Stimulated activated CD8-positive, alpha-beta memory T cell treated with anti-CD3 and anti-CD28 coated beads, Interleukin-7, amount 100 ng/mL, for 24 hours (primary cell): ENCODE measurements around the gene MYO5C.

ENCODE experiments used
- DNase-seq: peaks from one replicate; pipeline ENCODE4 v3.0.0-alpha.2; 2020; ENCODE audit warnings: low read depth

MYO5C gene, protein sequence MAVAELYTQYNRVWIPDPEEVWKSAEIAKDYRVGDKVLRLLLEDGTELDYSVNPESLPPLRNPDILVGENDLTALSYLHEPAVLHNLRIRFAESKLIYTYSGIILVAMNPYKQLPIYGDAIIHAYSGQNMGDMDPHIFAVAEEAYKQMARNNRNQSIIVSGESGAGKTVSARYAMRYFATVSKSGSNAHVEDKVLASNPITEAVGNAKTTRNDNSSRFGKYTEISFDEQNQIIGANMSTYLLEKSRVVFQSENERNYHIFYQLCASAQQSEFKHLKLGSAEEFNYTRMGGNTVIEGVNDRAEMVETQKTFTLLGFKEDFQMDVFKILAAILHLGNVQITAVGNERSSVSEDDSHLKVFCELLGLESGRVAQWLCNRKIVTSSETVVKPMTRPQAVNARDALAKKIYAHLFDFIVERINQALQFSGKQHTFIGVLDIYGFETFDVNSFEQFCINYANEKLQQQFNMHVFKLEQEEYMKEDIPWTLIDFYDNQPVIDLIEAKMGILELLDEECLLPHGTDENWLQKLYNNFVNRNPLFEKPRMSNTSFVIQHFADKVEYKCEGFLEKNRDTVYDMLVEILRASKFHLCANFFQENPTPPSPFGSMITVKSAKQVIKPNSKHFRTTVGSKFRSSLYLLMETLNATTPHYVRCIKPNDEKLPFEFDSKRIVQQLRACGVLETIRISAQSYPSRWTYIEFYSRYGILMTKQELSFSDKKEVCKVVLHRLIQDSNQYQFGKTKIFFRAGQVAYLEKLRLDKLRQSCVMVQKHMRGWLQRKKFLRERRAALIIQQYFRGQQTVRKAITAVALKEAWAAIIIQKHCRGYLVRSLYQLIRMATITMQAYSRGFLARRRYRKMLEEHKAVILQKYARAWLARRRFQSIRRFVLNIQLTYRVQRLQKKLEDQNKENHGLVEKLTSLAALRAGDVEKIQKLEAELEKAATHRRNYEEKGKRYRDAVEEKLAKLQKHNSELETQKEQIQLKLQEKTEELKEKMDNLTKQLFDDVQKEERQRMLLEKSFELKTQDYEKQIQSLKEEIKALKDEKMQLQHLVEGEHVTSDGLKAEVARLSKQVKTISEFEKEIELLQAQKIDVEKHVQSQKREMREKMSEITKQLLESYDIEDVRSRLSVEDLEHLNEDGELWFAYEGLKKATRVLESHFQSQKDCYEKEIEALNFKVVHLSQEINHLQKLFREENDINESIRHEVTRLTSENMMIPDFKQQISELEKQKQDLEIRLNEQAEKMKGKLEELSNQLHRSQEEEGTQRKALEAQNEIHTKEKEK (N-terminal part only)

DNA sequence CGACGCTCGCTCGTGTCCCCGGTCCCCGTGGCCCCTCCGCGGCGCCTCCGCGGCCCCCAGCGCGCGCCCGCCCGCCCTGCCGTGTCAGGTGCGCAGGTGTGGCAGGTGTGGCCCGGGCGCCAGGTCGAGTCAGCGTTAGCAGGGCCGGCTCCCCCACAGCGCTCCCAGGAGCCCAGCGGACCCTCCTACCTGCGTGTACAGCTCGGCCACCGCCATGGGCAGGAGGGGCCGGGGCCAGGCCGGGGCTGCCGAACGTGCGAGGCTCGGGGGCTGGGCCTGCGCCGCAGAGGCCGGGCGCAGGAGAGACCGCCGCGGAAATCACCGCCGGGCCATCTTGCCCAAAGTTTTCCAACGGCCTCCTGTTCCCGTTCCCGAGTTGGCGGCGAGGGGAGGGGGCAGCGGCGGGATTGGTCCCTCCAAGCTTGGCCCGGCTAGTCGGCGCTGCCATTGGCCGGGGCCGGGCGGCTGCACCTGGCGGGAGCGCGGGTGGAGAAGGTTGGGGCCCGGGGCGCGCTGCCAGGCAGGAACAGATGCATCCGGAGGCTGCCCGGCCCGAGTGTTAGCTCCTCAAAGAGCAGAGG is at the start of gene MYO5C:
MYO5C (minus strand) TSS at position 384 of the 581 bp plus-strand sequence; CDS start at position 216, 168 bp downstream.
- DNase-seq = no peak

DNA sequence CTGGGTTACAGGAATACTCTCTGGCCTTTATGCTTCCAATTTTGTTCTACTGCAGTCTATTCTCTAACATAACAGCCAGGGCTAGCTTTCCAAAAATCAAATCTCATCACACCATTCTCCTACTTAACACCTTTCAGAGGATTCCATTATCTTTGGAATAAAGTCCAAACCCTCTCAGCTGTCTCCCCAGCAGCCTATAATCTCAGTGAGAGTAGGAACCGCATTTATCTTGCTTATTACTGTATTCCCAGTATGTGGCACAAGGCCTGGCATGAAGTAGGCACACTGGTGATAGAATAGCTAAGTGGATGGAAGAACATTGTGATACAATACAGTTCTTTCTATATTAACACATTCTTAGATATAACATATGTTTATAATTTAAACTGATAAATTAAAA is 49.0 kb upstream of the MYO5C start:
- DNase-seq = no peak

DNA sequence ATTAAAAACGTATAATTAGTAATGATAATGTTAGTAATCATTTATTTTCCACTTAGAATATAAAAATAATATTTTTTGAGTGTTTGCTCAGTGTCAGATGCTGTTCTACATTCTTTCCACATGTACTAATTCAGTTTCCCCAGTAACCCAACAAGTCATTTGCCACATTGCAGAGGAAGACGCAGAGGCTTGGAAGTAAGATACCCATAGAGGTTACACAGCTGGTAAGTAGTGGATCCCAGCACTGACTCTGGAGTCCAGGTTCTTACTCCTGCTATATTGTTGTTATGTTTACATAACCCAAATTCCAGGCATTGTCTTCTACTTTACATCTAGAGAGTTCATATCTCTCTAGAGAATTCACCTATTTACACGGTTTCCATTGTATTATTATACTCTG is 48.2 kb upstream of the MYO5C start:
- no peak for DNase-seq

DNA sequence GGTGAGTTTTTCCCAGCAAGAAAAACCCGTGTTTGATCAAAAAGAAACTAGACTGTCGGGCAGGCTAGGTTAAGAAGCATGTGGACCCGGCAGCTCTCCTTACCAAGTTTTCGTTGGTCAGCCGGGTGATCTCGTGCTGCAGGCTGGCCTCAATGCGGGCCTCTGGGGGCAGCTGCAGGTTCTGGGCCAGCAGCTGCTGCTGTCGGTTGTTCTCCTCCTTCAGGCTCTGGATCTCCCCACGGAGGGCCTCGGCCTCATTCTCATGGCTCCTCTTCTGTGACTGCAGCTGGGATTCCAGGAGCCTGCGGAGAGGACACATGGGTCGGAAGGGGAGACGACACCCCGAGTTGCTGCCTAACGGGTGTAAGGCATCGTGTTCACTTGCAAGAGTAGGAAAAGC is 44.5 kb upstream of the MYO5C start:
- DNase-seq = no peak

DNA sequence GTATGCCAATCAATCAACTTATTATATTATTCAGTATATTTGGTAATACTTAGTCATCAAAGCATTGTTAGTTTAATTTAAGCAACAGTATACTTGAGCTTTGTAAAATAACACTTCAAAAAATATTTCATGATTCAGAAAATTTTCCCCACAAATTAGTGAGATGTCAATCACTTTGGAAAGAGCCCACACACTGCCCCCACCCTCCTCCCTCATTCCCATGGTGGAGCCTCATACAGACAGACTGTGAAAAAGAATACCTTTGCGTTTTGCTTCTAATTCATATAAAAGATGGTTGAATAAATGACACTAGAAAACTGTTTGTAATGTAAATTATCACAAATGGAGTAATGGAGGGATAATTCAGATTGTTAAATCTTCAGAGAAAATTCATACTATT is 43.3 kb upstream of the MYO5C start:
- DNase-seq = no peak

DNA sequence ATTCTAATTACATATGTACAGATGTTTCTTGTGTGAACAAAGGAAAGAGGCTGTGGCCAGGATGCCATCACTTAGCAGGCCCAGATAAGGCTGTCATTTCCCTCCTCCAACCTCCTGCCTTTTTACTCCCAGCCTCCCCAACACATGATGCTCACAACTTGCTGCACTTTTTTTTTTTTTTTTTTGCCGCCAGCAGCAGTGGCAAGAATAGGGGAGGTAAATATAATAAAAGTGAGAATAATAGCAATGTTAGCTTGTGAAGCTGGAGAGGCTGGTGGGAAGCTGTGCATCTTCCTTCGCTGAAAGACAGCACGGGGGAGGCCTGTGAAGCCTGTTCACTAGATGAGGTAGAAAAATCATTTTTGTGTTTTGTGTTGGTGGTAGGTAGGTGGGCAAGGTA is 42.5 kb upstream of the MYO5C start:
- DNase-seq = no peak

DNA sequence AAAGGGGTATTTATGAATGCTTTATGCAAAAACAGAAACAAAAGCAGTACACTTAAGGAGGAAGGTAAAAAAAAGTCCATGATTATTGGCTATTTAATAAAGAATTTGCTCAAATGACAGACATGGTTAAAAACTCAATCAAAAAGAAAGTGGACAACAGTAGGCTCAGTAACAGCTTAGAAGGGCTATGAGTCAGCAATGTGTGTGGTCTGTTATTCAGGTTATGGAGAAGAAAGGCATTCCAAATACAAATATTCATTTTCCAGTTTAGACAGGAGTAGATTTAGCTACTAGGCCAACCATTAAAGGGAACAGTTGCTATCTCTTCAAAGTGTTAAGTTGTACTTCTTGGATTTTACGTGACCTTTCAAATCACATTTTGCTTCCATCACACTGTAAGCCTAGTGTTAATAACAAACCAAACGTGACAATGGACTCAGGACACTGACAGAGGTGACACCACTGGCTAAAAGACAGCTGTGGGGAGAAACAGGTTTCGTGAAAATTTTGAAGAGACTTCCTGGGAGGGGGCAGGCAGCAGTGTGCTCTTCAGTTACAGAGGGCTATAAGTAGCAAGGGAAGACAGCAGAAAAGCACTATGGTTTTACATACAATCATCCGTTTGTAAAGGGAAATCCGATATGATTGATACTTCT is 41.7 kb upstream of the MYO5C start:
- no peak for DNase-seq

DNA sequence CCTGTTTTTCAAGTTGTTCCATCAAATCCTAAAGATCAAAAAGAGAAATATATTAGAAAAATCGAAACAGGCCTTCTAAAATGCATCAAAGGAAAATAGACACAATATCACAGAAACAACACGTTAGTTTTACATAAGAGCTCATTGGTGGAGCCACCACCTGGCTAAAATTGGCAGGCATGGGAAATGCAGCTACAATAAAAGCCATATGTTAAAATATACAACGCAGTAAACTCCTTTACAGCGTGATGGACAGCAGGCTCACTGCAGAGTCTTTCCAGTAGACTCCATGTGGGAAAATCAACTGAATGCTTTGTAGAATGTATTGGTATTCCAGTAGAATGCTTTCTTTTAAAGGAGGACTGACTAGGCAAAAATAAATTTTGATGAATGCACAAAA is 40.9 kb upstream of the MYO5C start:
- DNase-seq = no peak

DNA sequence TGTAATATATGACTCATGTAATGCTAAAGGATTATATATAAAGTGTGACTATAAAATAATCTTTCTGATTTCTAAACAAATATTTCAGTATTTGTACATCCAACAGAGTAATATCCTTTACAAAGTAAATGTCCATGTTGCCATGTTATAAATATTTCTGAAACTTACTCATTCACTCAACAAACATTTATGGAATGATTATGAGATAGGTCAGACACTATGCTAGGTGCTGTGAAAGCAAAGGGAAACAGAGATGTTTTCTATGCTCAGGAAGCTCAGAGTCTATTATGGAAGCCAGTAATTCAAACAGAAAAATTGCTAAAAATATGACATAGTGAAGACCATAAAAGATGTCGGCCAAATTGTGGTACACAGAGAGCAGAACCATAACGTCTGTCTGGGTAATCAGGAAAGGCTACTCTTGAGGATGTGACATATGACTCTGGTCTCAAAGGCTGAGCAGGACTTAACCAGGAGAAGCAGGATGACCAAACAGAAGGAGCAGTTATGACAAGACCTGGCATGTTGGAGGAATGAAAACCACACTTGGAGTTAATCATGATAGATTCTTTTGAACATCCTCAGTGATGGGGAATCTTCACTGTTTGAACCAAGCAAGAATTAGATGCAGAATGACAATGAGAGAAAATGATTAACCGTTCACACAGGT is 39.0 kb upstream of the MYO5C start:
- no peak for DNase-seq

DNA sequence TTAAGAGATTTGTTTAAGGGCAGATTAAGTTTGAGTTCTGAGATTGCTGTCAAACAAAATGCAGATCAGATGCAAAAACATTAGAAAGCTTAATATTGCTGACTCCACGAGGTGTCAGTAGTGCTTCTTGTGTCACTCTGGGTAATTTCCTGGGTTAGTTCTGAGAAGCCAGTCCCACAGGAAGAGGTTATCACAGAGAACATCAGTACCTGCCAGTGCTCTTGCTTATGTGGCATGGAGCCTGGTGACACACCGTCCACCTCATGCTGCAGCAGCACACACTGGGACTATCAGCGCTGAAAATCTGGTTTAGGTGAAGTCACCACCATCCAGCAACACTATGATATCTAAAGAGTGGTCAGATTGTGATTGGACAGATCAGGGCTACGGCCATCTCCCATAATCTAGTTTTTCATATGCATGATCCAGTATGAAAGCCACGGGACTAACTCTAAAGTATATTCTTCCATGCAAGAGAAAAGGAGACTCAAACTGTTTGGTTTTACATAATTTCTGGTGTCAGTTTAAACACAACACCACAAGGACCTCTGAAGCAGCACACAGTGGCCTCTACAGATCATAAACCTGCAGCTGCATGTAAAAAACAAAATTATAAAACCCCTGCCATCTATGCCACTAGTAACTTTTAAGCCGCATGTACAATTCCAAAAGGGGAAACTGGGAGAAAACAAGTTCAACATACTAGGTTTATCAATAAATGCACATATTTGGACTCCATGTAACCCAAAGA is 36.1 kb upstream of the MYO5C start:
- DNase-seq = peak; percentile 16

DNA sequence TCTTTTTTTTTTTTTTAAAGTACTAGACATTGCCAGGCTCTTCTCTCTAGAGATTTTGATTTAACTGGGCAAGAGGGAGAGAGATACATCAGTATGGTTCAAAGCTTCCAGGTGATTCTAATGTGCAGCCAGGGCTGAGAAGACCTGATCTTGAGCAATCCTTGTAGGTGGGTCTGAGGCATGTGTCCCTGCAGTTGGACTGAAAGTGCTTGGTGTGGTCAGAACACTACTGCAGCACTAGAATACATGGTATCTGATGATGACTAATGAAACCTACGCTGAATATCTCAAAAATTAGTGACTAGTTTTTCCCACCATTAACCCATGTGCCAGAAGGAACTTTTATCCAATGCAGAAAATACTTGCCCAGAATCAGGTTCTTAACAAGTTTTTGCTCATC is 34.4 kb upstream of the MYO5C start:
- no peak for DNase-seq

DNA sequence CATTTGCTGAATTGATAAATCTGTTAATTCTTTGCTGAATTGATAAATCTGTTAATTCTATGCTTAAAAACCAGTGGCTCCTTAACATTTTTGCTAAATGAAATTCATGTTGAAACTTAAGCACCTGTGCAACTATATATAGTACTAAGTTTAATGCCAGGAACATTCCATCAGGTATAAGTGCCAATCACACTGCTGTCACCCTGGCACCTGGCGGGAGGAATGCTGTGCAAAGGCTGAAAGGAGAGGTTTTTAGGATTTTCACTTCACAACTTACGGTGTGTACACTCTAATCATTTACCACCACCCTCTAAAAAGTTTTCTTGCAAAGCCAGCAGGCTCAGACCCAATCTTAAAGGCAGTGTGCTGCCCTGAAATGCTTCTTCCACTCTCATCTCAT is 33.5 kb upstream of the MYO5C start:
- DNase-seq = no peak

DNA sequence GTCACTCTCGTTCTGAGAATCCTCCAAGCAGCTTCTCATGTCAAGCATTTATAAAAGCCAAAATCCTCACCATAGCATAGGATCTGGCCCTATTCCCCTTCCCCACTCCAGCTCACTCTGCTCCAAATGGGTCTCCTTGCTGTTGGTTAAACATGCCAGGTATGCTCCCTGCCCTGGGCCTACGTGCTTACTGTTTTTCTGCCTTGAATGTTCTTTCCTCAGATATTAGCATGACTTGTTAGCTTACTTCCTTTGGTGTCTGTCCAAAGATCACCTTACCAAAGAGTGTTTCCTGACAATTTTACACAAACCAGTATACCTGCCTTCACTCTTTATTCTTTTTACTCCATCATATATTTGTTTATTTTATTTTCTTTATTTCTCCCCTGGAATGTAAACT is 33.1 kb upstream of the MYO5C start:
- no peak for DNase-seq

DNA sequence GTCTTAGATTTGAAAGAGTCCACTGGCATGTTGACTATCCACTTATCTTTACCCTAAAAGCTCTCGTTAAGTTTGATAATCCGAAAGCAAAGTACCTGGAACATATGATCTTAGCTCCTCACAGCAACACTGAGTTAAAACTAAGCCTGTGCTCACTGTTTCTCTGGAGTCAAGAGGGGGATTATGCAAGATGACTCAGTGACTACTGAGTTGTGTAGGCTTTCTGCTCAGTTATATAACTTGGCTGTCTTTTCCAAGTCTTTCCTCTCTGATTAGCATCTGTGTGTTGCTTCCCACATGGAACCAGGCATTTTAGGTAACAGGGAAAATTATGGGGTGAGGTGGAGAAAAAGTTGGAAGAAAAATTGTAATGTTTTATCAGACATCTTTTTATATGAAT is 31.2 kb upstream of the MYO5C start:
- no peak for DNase-seq

DNA sequence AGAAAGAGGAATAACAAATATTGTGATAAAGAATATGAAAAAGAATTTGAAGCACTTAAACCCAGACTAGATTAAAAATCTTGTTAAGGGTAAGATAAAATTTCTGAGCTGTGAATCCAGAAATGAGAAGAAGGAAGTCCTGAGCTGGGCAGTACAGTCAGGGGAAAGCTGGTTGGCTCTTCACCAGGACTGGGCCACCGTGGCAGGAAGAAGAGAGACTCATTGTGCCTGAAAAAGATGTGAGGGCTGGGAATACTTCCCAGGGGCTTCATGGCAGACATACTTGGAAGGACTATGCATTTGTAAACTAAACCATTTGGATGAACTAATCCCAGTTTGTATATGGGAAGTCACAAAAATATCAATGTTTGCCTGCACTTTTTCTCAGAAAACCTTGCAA is 28.5 kb upstream of the MYO5C start:
- DNase-seq = no peak

DNA sequence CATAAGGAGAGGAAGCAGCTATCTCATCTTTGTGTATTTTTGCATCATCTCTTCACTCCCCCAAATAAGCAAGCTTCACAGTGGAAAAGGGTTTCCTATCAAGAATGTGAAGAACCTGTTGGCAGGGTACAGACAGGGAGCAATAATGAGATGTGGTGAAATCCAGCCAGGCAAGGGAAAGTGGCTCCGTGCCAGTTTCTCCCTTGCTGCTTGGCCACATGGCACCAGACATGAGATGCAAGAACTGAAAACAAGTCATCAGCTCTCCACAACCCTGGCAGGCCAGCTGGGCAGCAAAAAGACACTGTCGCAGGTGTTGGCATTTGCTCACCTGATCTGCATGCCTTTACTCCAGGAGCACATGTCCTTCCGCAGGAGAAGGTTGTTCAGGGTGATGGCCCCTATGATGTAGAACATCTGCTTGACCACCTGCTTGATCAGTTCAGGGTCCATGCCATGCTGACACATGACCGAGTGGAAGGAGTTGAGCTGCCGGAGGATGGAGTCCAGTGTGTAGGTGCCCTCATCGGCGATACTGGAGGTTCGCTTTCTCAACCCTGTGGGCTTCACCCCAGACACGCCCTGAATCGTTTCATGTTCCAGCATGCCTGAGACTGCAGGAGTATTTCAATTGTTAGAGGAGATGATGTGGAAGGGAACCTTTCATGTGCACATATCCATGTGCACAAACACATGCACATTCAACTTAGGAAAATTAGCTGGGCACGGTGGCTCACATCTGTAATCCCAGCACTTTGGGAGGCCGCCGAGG is 23.3 kb upstream of the MYO5C start:
- no peak for DNase-seq

DNA sequence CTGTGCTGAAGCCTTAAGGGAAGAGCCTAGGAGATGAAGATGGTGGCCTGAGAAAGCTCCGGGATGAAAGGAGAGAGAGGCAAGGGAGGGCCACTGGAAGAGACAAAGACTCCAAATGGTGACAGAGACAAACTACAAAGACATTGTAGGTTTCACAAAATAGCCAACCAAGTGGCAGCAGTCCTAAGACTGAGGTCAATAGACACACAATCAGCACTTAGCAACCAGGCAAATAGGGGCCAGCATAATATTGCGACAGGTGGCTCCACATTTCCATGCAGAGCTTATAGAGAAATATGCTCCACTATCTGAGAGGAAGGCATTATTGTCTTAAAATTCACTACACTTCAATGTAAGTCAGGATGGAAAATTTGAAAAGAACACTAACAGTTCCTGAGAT is 22.1 kb upstream of the MYO5C start:
- DNase-seq = no peak

DNA sequence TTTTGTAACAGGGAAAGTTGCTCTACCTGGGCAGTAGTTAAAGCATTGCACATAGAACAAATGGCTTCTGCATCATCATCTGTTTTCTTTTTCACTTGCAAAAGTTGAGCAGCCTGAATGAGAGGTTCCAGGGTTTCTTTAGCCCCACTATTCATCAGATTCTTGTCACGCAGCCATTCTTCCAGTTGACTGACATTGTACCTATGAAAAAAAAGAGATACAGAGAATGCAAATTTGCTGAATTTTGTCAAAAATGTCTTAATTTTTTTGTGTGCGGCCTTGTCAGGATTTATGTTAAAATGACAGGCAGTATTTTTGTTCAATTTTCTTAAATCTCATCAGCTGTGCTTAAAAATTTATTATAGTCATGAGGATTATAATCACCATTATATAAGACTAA is 21.4 kb upstream of the MYO5C start:
- no peak for DNase-seq

DNA sequence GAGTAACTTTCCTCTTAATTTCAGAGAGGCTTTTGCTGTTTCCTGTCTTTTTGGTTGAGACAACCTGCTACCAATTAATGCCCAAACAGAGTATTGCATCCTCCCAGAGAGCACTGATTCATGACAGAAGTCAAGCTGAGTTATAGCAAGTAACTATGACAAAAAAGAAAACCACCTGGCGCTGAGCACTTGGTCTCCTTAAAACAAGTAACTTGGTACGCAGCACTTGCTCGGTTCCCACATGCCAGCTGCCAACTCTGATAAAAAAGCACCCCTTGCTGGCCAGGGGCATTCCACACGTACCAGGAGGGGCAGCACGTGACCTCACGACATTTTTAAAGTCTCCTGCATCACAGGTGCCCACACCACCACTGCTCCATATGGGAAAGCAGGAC is 13.5 kb upstream of the MYO5C start:
- no peak for DNase-seq
